A549 (cell line): ENCODE data around the gene DCBLD2. TPM values are rescaled to one million over a fixed set of nuclear protein-coding genes. Genes with fewer than 3 reads are reported as not detected.

Experiments
- ATAC-seq, 2 experiments: fragments of 200-7000 bp in 1 of 2; fragments of >200 bp in 1 of 2; cut with Nextera tagmentation in 1 of 2; cut with Tn5 transposase in 1 of 2; 3 replicates each; pipeline versions ENCODE4 v1.8.0 to v1.9.1; 2018 to 2020; ENCODE audit warnings: mild to moderate bottlenecking in 1 of 2, moderate library complexity in 1 of 2
- CTCF ChIA-PET: fragments of 300-600 bp; sonication (Branson Sonifier 250); formaldehyde crosslinking; extraction: SDS; loops from one replicate; lab custom pipeline; 2021; ENCODE audit warnings: antibody characterized with exemption, inconsistent platforms; lab: Yijun Ruan, JAX
- POLR2A ChIA-PET: fragments of 350-600 bp; formaldehyde crosslinking; extraction: SDS; loops from one replicate; lab custom pipeline; 2021; ENCODE audit warnings: antibody characterized with exemption, inconsistent platforms; lab: Yijun Ruan, JAX
- DNase-seq, 2 experiments: peaks; one replicate each; pipeline versions ENCODE4 v3.0.0 to v3.0.0-alpha.2; 2011 to 2016; ENCODE audit warnings: low read depth in 1 of 2, low spot score in 1 of 2
- FAIRE-seq: peaks from 2 replicates; lab custom pipeline; 2011; peaks lifted over from hg19 to GRCh38; lab: Jason Lieb, UNC
- H3K27ac ChIP-seq, 2 experiments: fragments of >200 bp; sonication (Bioruptor Twin); formaldehyde crosslinking; 3 replicates each; pipeline ENCODE4 v1.5.1; 2016 to 2017
- H3K4me1 ChIP-seq: fragments of >200 bp; sonication (Bioruptor Twin); formaldehyde crosslinking; 3 replicates; pipeline ENCODE4 v1.6.1; 2016
- H3K4me2 ChIP-seq: fragments of >200 bp; sonication (Bioruptor Twin); formaldehyde crosslinking; 3 replicates; pipeline ENCODE4 v1.6.1; 2016
- H3K4me3 ChIP-seq: fragments of >200 bp; sonication (Bioruptor Twin); formaldehyde crosslinking; 3 replicates; pipeline ENCODE4 v1.5.1; 2016
- H3K9me3 ChIP-seq: fragments of >200 bp; sonication (Bioruptor Twin); formaldehyde crosslinking; 3 replicates; pipeline ENCODE4 v1.6.1; 2016
- CBX2 ChIP-seq: fragments of 200-600 bp; sonication (generic); IDR thresholded peaks from 2 replicates; pipeline ENCODE4 v1.6.1; 2016; ENCODE audit warnings: low read depth, mild to moderate bottlenecking, borderline replicate concordance
- CEBPB ChIP-seq, 2 experiments: fragments of >200 bp in 1 of 2; sonication (Bioruptor Twin) in 1 of 2; formaldehyde crosslinking in 1 of 2; IDR thresholded peaks; 2 replicates each; pipeline ENCODE4 v1.6.1; 2012 to 2016
- CHD2 ChIP-seq: fragments of 150-350 bp; IDR thresholded peaks from 2 replicates; pipeline ENCODE4 v1.6.1; 2014; ENCODE audit warnings: low read length; ENCODE audit not compliant: partially characterized antibody
- CTCF ChIP-seq: fragments of >200 bp; sonication (Bioruptor Twin); formaldehyde crosslinking; IDR thresholded peaks from 3 replicates; pipeline ENCODE4 v1.5.1; 2016
- EHF ChIP-seq: fragments of 250-450 bp; sonication (Bioruptor Pico); IDR thresholded peaks from 2 replicates; pipeline ENCODE4 v1.5.0; 2020; ENCODE audit warnings: mild to moderate bottlenecking
- EHMT2 ChIP-seq: fragments of 200-600 bp; sonication (generic); IDR thresholded peaks from 2 replicates; pipeline ENCODE4 v1.6.1; 2016; ENCODE audit warnings: antibody characterized with exemption, low read depth, mild to moderate bottlenecking, moderate library complexity
- ELK1 ChIP-seq: fragments of 150-350 bp; IDR thresholded peaks from 2 replicates; pipeline ENCODE4 v1.6.1; 2014; ENCODE audit warnings: low read depth, mild to moderate bottlenecking, low read length
- EP300 ChIP-seq, 2 experiments: fragments of >200 bp; sonication (Bioruptor Twin); formaldehyde crosslinking; IDR thresholded peaks; 2 replicates in 1 of 2; 3 replicates in 1 of 2; pipeline ENCODE4 v1.6.1; 2016 to 2017
- ESRRA ChIP-seq: fragments of 150-350 bp; IDR thresholded peaks from 2 replicates; pipeline ENCODE4 v1.6.1; 2014; ENCODE audit warnings: mild to moderate bottlenecking, low read length, borderline replicate concordance
- FOXS1 ChIP-seq: fragments of 250-450 bp; sonication (Bioruptor Pico); IDR thresholded peaks from 2 replicates; pipeline ENCODE4 v1.5.0; 2020; ENCODE audit warnings: mild to moderate bottlenecking, moderate library complexity
- GATA3 ChIP-seq: IDR thresholded peaks from 2 replicates; pipeline ENCODE4 v1.6.1; 2012; ENCODE audit warnings: borderline replicate concordance
- HDAC2 ChIP-seq: fragments of 200-600 bp; sonication (generic); IDR thresholded peaks from 2 replicates; pipeline ENCODE4 v1.6.1; 2016
- HEYL ChIP-seq: fragments of 250-450 bp; sonication (Bioruptor Pico); IDR thresholded peaks from 2 replicates; pipeline ENCODE4 v1.8.0; 2021; ENCODE audit warnings: mild to moderate bottlenecking, moderate library complexity
- JUN ChIP-seq, 2 experiments: fragments of >200 bp; sonication (Bioruptor Twin); formaldehyde crosslinking; IDR thresholded peaks; 2 replicates in 1 of 2; 3 replicates in 1 of 2; pipeline ENCODE4 v1.6.1; 2016 to 2017
- KDM5A ChIP-seq: fragments of 200-600 bp; sonication (generic); IDR thresholded peaks from 2 replicates; pipeline ENCODE4 v1.6.1; 2016; ENCODE audit warnings: antibody characterized with exemption, mild to moderate bottlenecking
- NPAS2 ChIP-seq: fragments of 250-450 bp; sonication (Bioruptor Pico); IDR thresholded peaks from 2 replicates; pipeline ENCODE4 v1.8.0; 2022; ENCODE audit warnings: mild to moderate bottlenecking, moderate library complexity, borderline replicate concordance
- NR3C1 ChIP-seq: fragments of >200 bp; sonication (Bioruptor Twin); formaldehyde crosslinking; IDR thresholded peaks from 3 replicates; pipeline ENCODE4 v1.6.1; 2017
- POLR2A ChIP-seq: IDR thresholded peaks from 2 replicates; pipeline ENCODE4 v1.6.1; 2012; ENCODE audit warnings: mild to moderate bottlenecking, low read length
- RARB ChIP-seq: fragments of 250-450 bp; sonication (Bioruptor Pico); IDR thresholded peaks from 2 replicates; pipeline ENCODE4 v1.8.0; 2021; ENCODE audit warnings: mild to moderate bottlenecking, moderate library complexity
- RCOR1 ChIP-seq: fragments of 150-350 bp; IDR thresholded peaks from 2 replicates; pipeline ENCODE4 v1.6.1; 2014; ENCODE audit warnings: antibody characterized with exemption, low read length, low read depth
- RNF2 ChIP-seq: fragments of 200-600 bp; sonication (generic); IDR thresholded peaks from 2 replicates; pipeline ENCODE4 v1.6.1; 2016; ENCODE audit warnings: low read depth, mild to moderate bottlenecking, antibody characterized with exemption, moderate library complexity, borderline replicate concordance
- SMC3 ChIP-seq: fragments of >200 bp; sonication (Bioruptor Twin); formaldehyde crosslinking; IDR thresholded peaks from 3 replicates; pipeline ENCODE4 v1.6.1; 2018; ENCODE audit warnings: inconsistent platforms
- SREBF2 ChIP-seq: fragments of 450-650 bp; IDR thresholded peaks from 2 replicates; pipeline ENCODE4 v1.6.1; 2014; ENCODE audit warnings: mild to moderate bottlenecking, moderate library complexity
- TFCP2L1 ChIP-seq: fragments of 250-450 bp; sonication (Bioruptor Pico); IDR thresholded peaks from 2 replicates; pipeline ENCODE4 v1.5.0; 2021; ENCODE audit warnings: mild to moderate bottlenecking
- ZC3H11A ChIP-seq: fragments of 450-650 bp; IDR thresholded peaks from 2 replicates; pipeline ENCODE4 v1.6.1; 2014; ENCODE audit warnings: antibody characterized with exemption, mild to moderate bottlenecking
- ZSCAN20 ChIP-seq: fragments of 250-450 bp; sonication (Bioruptor Pico); IDR thresholded peaks from 2 replicates; pipeline ENCODE4 v1.8.0; 2022; ENCODE audit warnings: mild to moderate bottlenecking, moderate library complexity
- WGBS: methylation state at CpG from one replicate; pipeline ENCODE4 v1.1.6; 2017; ENCODE audit errors: missing lambda C conversion rate; 5-methylcytosine and 5-hydroxymethylcytosine counted together
- polyA plus RNA-seq, 4 experiments: library from polyadenylated mRNA; depleted of rRNA in 3 of 4; stranded (reverse); fragments of >200 nt; fragmentation: RNase III in 1 of 4; extraction: RNeasy Plus Mini Kit Qiagen cat#74134 plus additional on column Dnase treatment in 1 of 4; gene quantifications; 2 replicates in 3 of 4; 3 replicates in 1 of 4; pipeline ENCODE4 v1.2.3, GENCODE V29; 2011 to 2017

DCBLD2 gene
- polyA plus RNA-seq, 2 of the 4 experiments (the other 2 are of a cell fraction) = 266 to 623 TPM

- TF ChIP-seq EP300 (IDR thresholded peaks at IDR 0.05) = peak in 1 of 2 experiments; percentile 61; a peak in 2 of 5 replicates
- no peak for TF ChIP-seq CBX2
- no peak for TF ChIP-seq CHD2
- TF ChIP-seq FOXS1 (CRISPR knock-in tag) = no peak
- no peak for TF ChIP-seq EHMT2
- no peak for TF ChIP-seq NPAS2 (CRISPR knock-in tag)
- peak; percentile 39; the same call in 1 of the 2 replicates for TF ChIP-seq GATA3
- no peak for TF ChIP-seq TFCP2L1 (CRISPR knock-in tag)
- TF ChIP-seq HDAC2 = no peak
- TF ChIP-seq ESRRA = no peak
These were observed 88.6 kb downstream of the DCBLD2 start (continued) for GRCh38 chr3:98812851-98813374.

GRCh38 chr3:98811048-98811447, 90.4 kb downstream of the DCBLD2 start:
- ATAC-seq (no peak), FAIRE-seq (no peak), DNase-seq (no peak)
- H3K4me3 ChIP-seq = no peak overlapping the region
- H3K9me3 ChIP-seq = no peaks in the 10 kb centered on the region
- CTCF ChIA-PET = interaction anchor here (0.6 to 8.7 kb wide), 4 partner anchors 10 to 213 kb away, joined by 3 to 110 read pairs (median 5); no protein-coding TSS in a partner anchor
- POLR2A ChIA-PET = no interaction called here
- H3K27ac ChIP-seq = peak overlapping the region; percentile 25 to 62; a peak in 5 of 6 replicates
- H3K4me2 ChIP-seq = peak overlapping the region; percentile 69
- WGBS = 42% methylated on average over 6 of the region's 6 CpGs
- peaks cover 61% of the 10 kb centered on the region for H3K4me1 ChIP-seq
- TF ChIP-seq CEBPB (IDR thresholded peaks at IDR 0.05) (peak; percentile 27 to 62; a peak in 2 of 4 replicates), NR3C1 (no peak)
- TF ChIP-seq, all 56 proteins: peak for 1

- POLR2A ChIA-PET = no interaction called here
These were observed 91.9 kb downstream of the DCBLD2 start for GRCh38 chr3:98809557-98809956.

GRCh38 chr3:98808071-98808470, 93.4 kb downstream of the DCBLD2 start:
- CTCF ChIA-PET = no interaction called here
- FAIRE-seq = no peak
- Histone ChIP-seq H3K9me3 (no peaks in the 10 kb centered on the region), H3K4me2 (no peak overlapping the region), H3K4me1 (peaks cover 32% of the 10 kb centered on the region), H3K27ac (no peak overlapping the region), H3K4me3 (no peak overlapping the region)
- ATAC-seq = no peak
- WGBS = 94% methylated on average over 2 of the region's 2 CpGs
- no peak for DNase-seq
- POLR2A ChIA-PET = no interaction called here
- no peak for TF ChIP-seq ZSCAN20 (CRISPR knock-in tag)
- no peak for TF ChIP-seq RNF2
- TF ChIP-seq FOXS1 (CRISPR knock-in tag) = no peak
- no peak for TF ChIP-seq RARB

More at GRCh38 chr3:98809557-98809956, 91.9 kb downstream of the DCBLD2 start:
- Histone ChIP-seq H3K27ac (peak overlapping the region in 1 of 2 experiments; percentile 34; a peak in 2 of 6 replicates), H3K4me3 (no peak overlapping the region), H3K4me1 (peaks cover 46% of the 10 kb centered on the region), H3K9me3 (no peaks in the 10 kb centered on the region), H3K4me2 (no peak overlapping the region)
- 88% methylated on average over 3 of the region's 3 CpGs for WGBS
- ATAC-seq (no peak), FAIRE-seq (no peak), DNase-seq (no peak)
- CTCF ChIA-PET = interaction anchor here (1.5 to 8.7 kb wide), 3 partner anchors 9 to 207 kb away, joined by 4 to 110 read pairs (median 6); no protein-coding TSS in a partner anchor
- TF ChIP-seq SREBF2 (no peak), RCOR1 (no peak), HEYL (CRISPR knock-in tag) (no peak), POLR2A (no peak), HDAC2 (no peak), SMC3 (no peak)

GRCh38 chr3:98807561-98807960, 93.9 kb downstream of the DCBLD2 start:
- no peak for TF ChIP-seq ZC3H11A
- no peak for TF ChIP-seq CTCF
- no peak for TF ChIP-seq EHF (CRISPR knock-in tag)
- TF ChIP-seq JUN (IDR thresholded peaks at IDR 0.05) = peak in 1 of 2 experiments; percentile 12; a peak in 1 of 5 replicates
- TF ChIP-seq KDM5A = no peak
- no peak for TF ChIP-seq ELK1
- ATAC-seq (no peak), DNase-seq (no peak), FAIRE-seq (peak; percentile 49)
- H3K4me3 ChIP-seq = no peak overlapping the region
- 88% methylated on average over 1 of the region's 1 CpG for WGBS
- H3K4me2 ChIP-seq = no peak overlapping the region
- no peaks in the 10 kb centered on the region for H3K9me3 ChIP-seq
- H3K27ac ChIP-seq = no peak overlapping the region; a peak in 1 of 6 replicates
- peaks cover 27% of the 10 kb centered on the region for H3K4me1 ChIP-seq
- ChIA-PET CTCF (no interaction called here), POLR2A (no interaction called here)
